OCI-LY3 (cell line): Measurements from ENCODE around the gene MPPED1.

Source experiments
- CTCF ChIP-seq: fragments of 200-600, 300-600 bp; sonication (generic); IDR thresholded peaks from 2 replicates; pipeline ENCODE4 v1.5.1; 2014; ENCODE audit warnings: antibody characterized with exemption, low read length, low read depth
- EZH2phosphoT487 ChIP-seq: fragments of 200-600 bp; shearing (Covaris generic); IDR thresholded peaks from 2 replicates; pipeline ENCODE4 v1.6.1; 2018; ENCODE audit warnings: antibody characterized with exemption, mixed run types, low read depth

- TF ChIP-seq EZH2phosphoT487 = no peak
- TF ChIP-seq CTCF = peak; percentile 95
Measured at GRCh38 chr22:43385770-43386641, 25.8 kb upstream of the MPPED1 start.
